ENCODE results near the gene SLC38A9.

SLC38A9 gene

GRCh38 chr5:55694152-55694830 is 17.8 kb downstream of the SLC38A9 start:
- DNase-seq (ENCODE audit: low read depth): peak; percentile 62
- TF ChIP-seq CTCF (conservative IDR thresholded peaks at IDR 0.05; ENCODE audit: low read length): peak; percentile 69
- no peak overlapping the region for H3K4me3 ChIP-seq (ENCODE audit: low read length)

GRCh38 chr5:55692509-55692908 is 19.6 kb downstream of the SLC38A9 start:
- TF ChIP-seq CTCF (conservative IDR thresholded peaks at IDR 0.05; ENCODE audit: low read length): no peak
- DNase-seq (ENCODE audit: low read depth): no peak
- H3K4me3 ChIP-seq (ENCODE audit: low read length): no peak overlapping the region

GRCh38 chr5:55692106-55692417 is 20.1 kb downstream of the SLC38A9 start:
- DNase-seq (ENCODE audit: low read depth): no peak
- no peak for TF ChIP-seq CTCF (conservative IDR thresholded peaks at IDR 0.05; ENCODE audit: low read length)

GRCh38 chr5:55691265-55692105 is 20.6 kb downstream of the SLC38A9 start:
- DNase-seq (ENCODE audit: low read depth): peak; percentile 55
- H3K4me3 ChIP-seq (ENCODE audit: low read length): no peak overlapping the region
- TF ChIP-seq CTCF (conservative IDR thresholded peaks at IDR 0.05; ENCODE audit: low read length): peak; percentile 68

More at GRCh38 chr5:55692106-55692417, 20.1 kb downstream of the SLC38A9 start:
- H3K4me3 ChIP-seq (ENCODE audit: low read length): no peak overlapping the region

GRCh38 chr5:55682071-55682470 is 30.1 kb downstream of the SLC38A9 start:
- no peak for TF ChIP-seq CTCF (conservative IDR thresholded peaks at IDR 0.05; ENCODE audit: low read length)
- no peak overlapping the region for H3K4me3 ChIP-seq (ENCODE audit: low read length)
- no peak for DNase-seq (ENCODE audit: low read depth)

GRCh38 chr5:55681301-55681700 is 30.8 kb downstream of the SLC38A9 start:
- no peak for TF ChIP-seq CTCF (conservative IDR thresholded peaks at IDR 0.05; ENCODE audit: low read length)
- DNase-seq (ENCODE audit: low read depth): no peak

GRCh38 chr5:55680353-55680752 is 31.8 kb downstream of the SLC38A9 start:
- no peak for TF ChIP-seq CTCF (conservative IDR thresholded peaks at IDR 0.05; ENCODE audit: low read length)
- no peak for DNase-seq (ENCODE audit: low read depth)
- H3K4me3 ChIP-seq (ENCODE audit: low read length): no peak overlapping the region

More at GRCh38 chr5:55681301-55681700, 30.8 kb downstream of the SLC38A9 start:
- H3K4me3 ChIP-seq (ENCODE audit: low read length): no peak overlapping the region

Data from AG10803 (cell line).